Suprapubic skin (tissue), 4 donors: ENCODE results near the gene ATAD3B. TPM values are rescaled to one million over a fixed set of nuclear protein-coding genes. Genes with fewer than 3 reads are reported as not detected.
"Not testable (repeated sequence)": the region's sequence is repeated elsewhere in the genome, so short reads cannot be mapped to it uniquely, and the experiment has no call there.

Experiments
- DNase-seq, 2 donors: peaks; one replicate each; pipeline ENCODE4 v3.0.0-alpha.2; 2019; ENCODE audit warnings: low spot score in 2 of 2
- H3K27ac ChIP-seq: fragments of 200-600 bp; sonication (generic); one replicate; pipeline ENCODE4 v1.5.1; 2019
- H3K27me3 ChIP-seq: fragments of 200-600 bp; sonication (generic); one replicate; pipeline ENCODE4 v1.5.1; 2019
- H3K36me3 ChIP-seq: fragments of 200-600 bp; sonication (generic); one replicate; pipeline ENCODE4 v1.5.1; 2019
- H3K4me1 ChIP-seq: fragments of 200-600 bp; sonication (generic); one replicate; pipeline ENCODE4 v1.5.1; 2019
- H3K4me3 ChIP-seq: fragments of 200-600 bp; sonication (generic); one replicate; pipeline ENCODE4 v1.5.1; 2019; ENCODE audit warnings: mild to moderate bottlenecking
- H3K9me3 ChIP-seq: fragments of 200-600 bp; sonication (generic); one replicate; pipeline ENCODE4 v1.5.1; 2019
- EP300 ChIP-seq: sonication (generic); formaldehyde crosslinking; IDR thresholded peaks from one replicate; pipeline ENCODE4 v1.6.1; 2017; ENCODE audit warnings: antibody characterized with exemption
- POLR2A ChIP-seq, 2 donors: fragments of 450-650 bp; IDR thresholded peaks; one replicate each; pipeline ENCODE4 v1.6.1; 2017; ENCODE audit warnings: antibody characterized with exemption in 2 of 2, mild to moderate bottlenecking in 2 of 2, moderate library complexity in 2 of 2
- POLR2AphosphoS5 ChIP-seq, 3 donors: sonication (generic); formaldehyde crosslinking; IDR thresholded peaks; one replicate each; pipeline ENCODE4 v1.6.1; 2017; ENCODE audit warnings: antibody characterized with exemption in 3 of 3
- WGBS: methylation state at CpG from one replicate; pipeline ENCODE4 v1.1.5; 2018; 5-methylcytosine and 5-hydroxymethylcytosine counted together
- total RNA-seq, 4 donors: library from RNA; depleted of rRNA; stranded (reverse); fragments of >200 nt; gene quantifications; one replicate each; pipeline ENCODE4 v1.1.0, GENCODE V29; 2016
- TF ChIP-seq, protein P1 (sequence below), 2 donors: fragments of 200-600 bp in 1 of 2; fragments of 450-650 bp in 1 of 2; sonication (generic) in 1 of 2; IDR thresholded peaks; one replicate each; pipeline ENCODE4 v1.5.1; 2016 to 2019; ENCODE audit warnings: antibody characterized with exemption in 2 of 2, mild to moderate bottlenecking in 1 of 2, moderate library complexity in 1 of 2

The ATAD3B gene
- total RNA-seq, 4 donors from 2014 or later = 18.5 to 71.9 (median 23.7) TPM

DNA sequence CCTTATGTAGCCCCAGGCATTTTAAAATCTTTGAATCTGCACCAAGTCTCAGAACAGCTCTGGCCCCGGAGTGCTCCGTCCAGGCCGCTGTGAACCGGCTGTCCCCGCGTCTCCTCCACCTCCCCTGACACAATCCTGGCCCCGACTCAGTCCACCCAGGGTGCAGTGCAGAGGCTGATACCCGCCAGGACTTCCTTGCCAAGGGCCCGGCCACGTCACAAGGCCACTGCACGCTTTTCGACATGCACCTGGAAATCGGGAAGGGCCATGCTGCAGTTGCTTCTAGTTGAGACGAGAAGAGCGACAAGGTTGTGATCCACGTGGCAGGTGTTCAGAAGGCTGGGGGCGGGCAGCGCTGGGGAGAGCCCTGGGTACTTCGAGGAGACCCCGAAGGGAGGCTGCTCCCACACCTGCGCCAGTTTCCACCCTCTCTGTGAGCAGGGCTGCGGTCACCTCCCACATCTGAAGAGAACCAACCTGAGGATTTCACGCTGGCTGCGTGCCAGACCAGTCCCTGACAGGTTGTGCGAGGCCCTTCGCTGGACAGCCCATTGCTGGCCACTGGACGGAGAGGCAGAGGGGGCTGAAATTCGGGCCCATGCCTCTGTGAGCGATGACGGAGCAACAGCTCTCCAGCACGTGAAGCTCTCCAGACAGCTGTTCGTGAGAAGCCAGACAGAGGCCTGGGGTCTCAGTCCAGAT lies 29.3 kb upstream of the ATAD3B start:
- peaks cover 9% of the 10 kb centered on the region for H3K36me3 ChIP-seq
- no peak for DNase-seq
- peaks cover 31% of the 10 kb centered on the region for H3K4me1 ChIP-seq
- WGBS = 86% methylated on average over 32 of the region's 32 CpGs
- no peak overlapping the region for H3K27ac ChIP-seq
- no peaks in the 10 kb centered on the region for H3K27me3 ChIP-seq
- no peaks in the 10 kb centered on the region for H3K9me3 ChIP-seq
- TF ChIP-seq EP300 = no peak
- no peak overlapping the region for H3K4me3 ChIP-seq

DNA sequence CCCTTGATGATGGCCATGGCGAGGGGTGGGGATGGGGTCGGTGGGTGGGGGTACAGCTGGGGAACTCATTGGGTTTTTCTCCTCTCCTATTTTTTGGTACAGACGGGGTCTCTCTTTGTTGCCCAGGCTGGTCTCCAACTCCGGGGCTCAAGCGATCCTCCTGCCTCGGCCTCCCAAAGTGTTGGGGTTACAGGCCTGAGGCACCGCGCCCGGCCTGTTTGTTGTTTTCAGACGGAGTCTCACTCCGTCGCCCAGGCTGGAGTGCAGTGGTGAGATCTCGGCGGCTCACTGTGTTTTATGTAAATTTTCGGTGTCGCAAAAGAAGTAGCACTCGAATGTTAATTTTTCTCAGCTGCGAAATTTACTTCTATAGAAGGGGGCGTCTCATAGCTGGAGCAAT lies 24.9 kb upstream of the ATAD3B start:
- not testable (repeated sequence) for H3K27me3 ChIP-seq, H3K4me3 ChIP-seq, H3K36me3 ChIP-seq, H3K9me3 ChIP-seq, DNase-seq, H3K4me1 ChIP-seq, H3K27ac ChIP-seq
- WGBS = 93% methylated on average over 19 of the region's 19 CpGs

DNA sequence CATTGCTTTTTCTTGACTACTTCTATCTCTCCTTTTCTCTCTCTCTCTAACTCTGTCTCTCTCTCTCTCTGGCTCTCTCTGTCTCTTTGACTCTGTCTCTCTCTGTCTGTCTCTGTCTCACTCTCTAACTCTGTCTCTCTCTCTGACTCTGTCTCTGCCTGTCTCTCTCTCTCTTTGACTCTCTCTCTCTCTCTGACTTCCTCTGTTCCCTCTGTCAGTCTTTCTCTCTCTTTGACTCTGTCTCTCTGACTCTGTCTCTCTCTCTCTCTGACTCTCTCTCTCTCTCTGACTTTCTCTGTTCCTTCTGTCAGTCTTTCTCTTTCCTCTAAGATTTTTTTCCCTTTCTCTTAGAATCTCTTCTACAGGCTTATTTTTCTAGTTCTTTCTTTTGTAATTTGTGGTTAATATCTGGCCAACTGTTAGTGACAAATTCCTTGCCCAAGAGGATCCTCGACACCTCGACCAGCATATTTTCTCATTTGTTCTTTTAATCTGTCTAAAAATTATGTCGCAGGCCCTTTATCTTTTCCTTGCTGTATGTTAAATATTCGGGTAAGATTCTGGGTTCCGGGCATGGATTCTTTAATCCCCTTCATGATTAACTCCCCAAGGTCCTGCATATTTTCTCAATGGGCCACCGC lies 22.3 kb upstream of the ATAD3B start, which contains the start of gene ATAD3C:
ATAD3C (plus strand) TSS at position 591 of the 641 bp plus-strand sequence. CDS start 995 bp downstream, outside the sequence.
- no peak within 1 kb of the TSS for H3K27ac ChIP-seq
- H3K27me3 ChIP-seq = no peaks in the 10 kb centered on the region
- no peaks in the 10 kb centered on the region for H3K9me3 ChIP-seq
- H3K4me1 ChIP-seq = no peaks in the 10 kb centered on the region
- WGBS = 85% methylated on average over 6 of the region's 6 CpGs
- TF ChIP-seq POLR2A (IDR thresholded peaks at IDR 0.05) (no peak), POLR2AphosphoS5 (IDR thresholded peaks at IDR 0.05) (no peak), EP300 (no peak)
- TF ChIP-seq, protein P1, sequence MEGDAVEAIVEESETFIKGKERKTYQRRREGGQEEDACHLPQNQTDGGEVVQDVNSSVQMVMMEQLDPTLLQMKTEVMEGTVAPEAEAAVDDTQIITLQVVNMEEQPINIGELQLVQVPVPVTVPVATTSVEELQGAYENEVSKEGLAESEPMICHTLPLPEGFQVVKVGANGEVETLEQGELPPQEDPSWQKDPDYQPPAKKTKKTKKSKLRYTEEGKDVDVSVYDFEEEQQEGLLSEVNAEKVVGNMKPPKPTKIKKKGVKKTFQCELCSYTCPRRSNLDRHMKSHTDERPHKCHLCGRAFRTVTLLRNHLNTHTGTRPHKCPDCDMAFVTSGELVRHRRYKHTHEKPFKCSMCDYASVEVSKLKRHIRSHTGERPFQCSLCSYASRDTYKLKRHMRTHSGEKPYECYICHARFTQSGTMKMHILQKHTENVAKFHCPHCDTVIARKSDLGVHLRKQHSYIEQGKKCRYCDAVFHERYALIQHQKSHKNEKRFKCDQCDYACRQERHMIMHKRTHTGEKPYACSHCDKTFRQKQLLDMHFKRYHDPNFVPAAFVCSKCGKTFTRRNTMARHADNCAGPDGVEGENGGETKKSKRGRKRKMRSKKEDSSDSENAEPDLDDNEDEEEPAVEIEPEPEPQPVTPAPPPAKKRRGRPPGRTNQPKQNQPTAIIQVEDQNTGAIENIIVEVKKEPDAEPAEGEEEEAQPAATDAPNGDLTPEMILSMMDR (IDR thresholded peaks at IDR 0.05) = no peak
- DNase-seq = no peak
- H3K36me3 ChIP-seq = no peaks in the 10 kb centered on the region
- no peak within 1 kb of the TSS for H3K4me3 ChIP-seq

DNA sequence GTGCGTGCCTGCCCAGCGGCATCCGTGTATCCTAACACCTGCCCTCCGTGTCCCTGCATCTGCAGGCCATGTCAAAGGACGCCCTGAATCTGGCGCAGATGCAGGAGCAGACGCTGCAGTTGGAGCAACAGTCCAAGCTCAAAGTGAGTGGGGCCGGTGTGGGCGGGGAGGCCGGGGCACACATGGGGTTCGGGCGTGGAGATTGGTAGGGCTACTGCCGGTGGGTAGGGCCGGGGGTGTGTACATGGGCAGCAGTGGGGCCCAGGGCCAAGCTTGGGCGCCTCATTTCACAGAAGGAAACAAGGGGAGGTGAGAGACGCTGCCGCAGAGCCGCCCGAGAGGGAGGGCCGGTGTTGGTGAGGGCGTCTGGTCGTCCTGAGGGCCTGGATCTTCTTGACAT lies 20.9 kb upstream of the ATAD3B start:
- H3K4me3 ChIP-seq, H3K9me3 ChIP-seq, H3K4me1 ChIP-seq, H3K27me3 ChIP-seq, H3K36me3 ChIP-seq, H3K27ac ChIP-seq, DNase-seq: not testable (repeated sequence)
- 84% methylated on average over 20 of the region's 22 CpGs for WGBS

DNA sequence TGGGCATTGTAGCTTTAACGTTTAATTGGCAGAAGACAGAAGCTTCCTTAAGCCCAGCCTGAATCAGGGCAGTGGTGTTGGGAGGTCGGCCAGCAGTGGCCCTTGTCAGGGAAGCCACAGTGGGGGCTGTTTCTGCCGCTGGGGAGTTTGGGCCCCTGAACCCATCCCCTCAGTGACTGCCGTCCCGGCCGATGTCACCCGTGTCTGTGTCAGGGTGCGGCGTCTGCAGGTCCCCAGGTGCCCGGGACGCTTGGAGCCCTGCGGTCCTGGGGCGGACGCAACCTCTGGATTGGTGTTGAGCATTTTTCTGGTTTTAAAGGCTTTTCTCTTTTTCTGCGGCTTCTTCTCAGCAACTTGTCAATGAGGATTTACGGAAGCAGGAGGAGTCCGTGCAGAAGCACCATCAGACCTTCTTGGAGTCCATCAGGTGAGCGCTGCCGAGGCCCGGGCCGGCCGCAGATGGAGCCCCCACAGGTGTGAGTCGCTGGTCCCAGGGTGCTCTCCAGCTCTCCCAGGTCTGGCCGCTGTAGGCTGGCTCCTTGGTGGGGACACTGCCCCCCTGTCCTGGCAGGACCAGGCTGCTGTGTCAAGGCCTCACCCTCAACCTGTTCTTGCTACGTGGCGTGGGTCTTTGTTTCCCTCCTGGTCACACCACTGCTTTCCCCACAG lies 19.7 kb upstream of the ATAD3B start:
- 82% methylated on average over 17 of the region's 26 CpGs for WGBS
- no peak for TF ChIP-seq EP300
- TF ChIP-seq, protein P1 (IDR thresholded peaks at IDR 0.05) = no peak
- no peak for TF ChIP-seq POLR2A (IDR thresholded peaks at IDR 0.05)
- TF ChIP-seq POLR2AphosphoS5 (IDR thresholded peaks at IDR 0.05) = no peak

DNA sequence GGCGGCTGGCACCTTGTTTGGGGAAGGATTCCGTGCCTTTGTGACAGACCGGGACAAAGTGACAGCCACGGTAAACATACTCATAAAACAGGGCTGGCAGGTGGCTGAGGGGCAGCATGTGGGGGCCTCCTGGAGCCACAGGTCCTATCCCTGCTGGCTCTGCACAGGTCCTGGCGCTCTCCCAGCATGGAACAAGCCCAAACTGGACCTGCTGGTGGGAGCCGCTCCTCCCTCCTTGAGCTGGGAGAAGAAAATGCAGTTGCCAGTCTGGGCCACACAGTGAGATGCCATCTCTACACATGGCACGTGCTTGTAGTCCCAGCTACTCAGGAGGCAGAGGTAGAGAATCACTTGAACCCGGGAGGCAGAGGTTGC lies 19.2 kb upstream of the ATAD3B start:
- DNase-seq, H3K27me3 ChIP-seq, H3K4me1 ChIP-seq, H3K36me3 ChIP-seq, H3K27ac ChIP-seq, H3K4me3 ChIP-seq, H3K9me3 ChIP-seq: not testable (repeated sequence)
- 68% methylated on average over 8 of the region's 8 CpGs for WGBS

More for the DNA sequence above, 19.7 kb upstream of the ATAD3B start:
- H3K36me3 ChIP-seq = no peaks in the 10 kb centered on the region
- no peak overlapping the region for H3K4me3 ChIP-seq
- DNase-seq = no peak
- H3K9me3 ChIP-seq = no peaks in the 10 kb centered on the region
- no peaks in the 10 kb centered on the region for H3K27me3 ChIP-seq
- H3K27ac ChIP-seq = no peak overlapping the region
- H3K4me1 ChIP-seq = no peaks in the 10 kb centered on the region

DNA sequence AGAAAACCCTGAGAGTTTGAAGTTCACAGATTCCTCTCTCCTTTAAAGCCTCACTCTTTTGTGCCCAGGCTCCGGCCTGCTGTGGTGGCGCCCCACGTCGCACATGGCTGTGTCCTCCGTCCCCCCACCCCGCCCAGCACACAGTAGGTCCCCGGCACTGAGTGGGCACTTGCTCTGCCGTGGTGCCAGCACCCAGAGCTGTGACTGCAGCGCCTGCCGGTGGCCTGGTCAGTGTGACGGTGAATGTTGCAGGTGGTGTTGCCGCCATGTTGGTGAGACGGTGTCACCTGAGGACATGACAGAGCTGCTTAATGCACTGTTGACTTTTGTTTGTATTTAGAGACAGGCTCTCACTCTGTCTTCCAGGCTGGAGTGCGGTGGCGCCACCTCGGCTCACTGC lies 18.7 kb upstream of the ATAD3B start:
- no peaks in the 10 kb centered on the region for H3K4me1 ChIP-seq

DNA sequence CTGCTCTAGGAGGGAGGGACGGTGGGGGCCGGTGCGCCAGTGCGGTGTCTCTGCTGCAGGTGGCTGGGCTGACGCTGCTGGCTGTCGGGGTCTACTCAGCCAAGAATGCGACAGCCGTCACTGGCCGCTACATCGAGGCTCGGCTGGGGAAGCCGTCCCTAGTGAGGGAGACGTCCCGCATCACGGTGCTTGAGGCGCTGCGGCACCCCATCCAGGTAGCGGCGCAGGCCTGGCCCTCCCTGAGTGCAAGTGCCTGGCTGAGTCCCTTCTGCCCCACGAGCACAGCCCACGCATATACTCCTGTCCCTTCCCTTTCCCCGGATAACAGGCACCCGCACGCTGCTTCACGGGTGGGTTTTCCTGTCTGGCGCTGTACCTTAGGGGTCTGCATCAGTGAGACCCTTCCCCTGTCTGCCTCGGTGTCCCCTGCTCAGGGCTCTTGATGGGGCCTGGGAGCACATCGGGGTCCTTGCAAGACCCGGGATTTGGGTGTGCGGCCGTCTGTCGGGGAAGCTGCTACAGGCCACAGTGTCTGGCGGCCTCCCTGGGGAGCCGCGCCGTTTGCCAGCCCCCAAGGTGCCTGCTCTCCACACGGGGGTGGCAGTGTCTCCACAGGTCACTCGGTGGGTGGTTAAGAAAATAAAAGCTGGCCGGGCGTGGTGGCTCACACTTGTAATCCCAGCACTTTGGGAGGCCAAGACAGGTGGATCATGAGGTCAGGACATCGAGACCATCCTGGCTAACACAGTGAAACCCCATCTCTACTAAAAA lies 17.1 kb upstream of the ATAD3B start:
- H3K27ac ChIP-seq, H3K9me3 ChIP-seq, H3K4me3 ChIP-seq, H3K4me1 ChIP-seq, H3K27me3 ChIP-seq, H3K36me3 ChIP-seq, DNase-seq: not testable (repeated sequence)
- WGBS = 95% methylated on average over 5 of the region's 41 CpGs

More for the DNA sequence above, 18.7 kb upstream of the ATAD3B start:
- H3K9me3 ChIP-seq = no peaks in the 10 kb centered on the region
- no peak for DNase-seq
- no peak overlapping the region for H3K4me3 ChIP-seq
- TF ChIP-seq, protein P1 (IDR thresholded peaks at IDR 0.05) = no peak
- no peak for TF ChIP-seq POLR2A (IDR thresholded peaks at IDR 0.05)
- no peak for TF ChIP-seq EP300
- no peak for TF ChIP-seq POLR2AphosphoS5 (IDR thresholded peaks at IDR 0.05)
- H3K36me3 ChIP-seq = no peaks in the 10 kb centered on the region
- H3K27me3 ChIP-seq = no peaks in the 10 kb centered on the region
- 96% methylated on average over 15 of the region's 16 CpGs for WGBS
- no peak overlapping the region for H3K27ac ChIP-seq
